LoVo (cell line): Measurements from ENCODE around the gene FRMD1.

Experiments
- DNase-seq: peaks from one replicate; pipeline ENCODE4 v3.0.0-alpha.2; 2016; ENCODE audit warnings: low spot score

The FRMD1 gene

DNA sequence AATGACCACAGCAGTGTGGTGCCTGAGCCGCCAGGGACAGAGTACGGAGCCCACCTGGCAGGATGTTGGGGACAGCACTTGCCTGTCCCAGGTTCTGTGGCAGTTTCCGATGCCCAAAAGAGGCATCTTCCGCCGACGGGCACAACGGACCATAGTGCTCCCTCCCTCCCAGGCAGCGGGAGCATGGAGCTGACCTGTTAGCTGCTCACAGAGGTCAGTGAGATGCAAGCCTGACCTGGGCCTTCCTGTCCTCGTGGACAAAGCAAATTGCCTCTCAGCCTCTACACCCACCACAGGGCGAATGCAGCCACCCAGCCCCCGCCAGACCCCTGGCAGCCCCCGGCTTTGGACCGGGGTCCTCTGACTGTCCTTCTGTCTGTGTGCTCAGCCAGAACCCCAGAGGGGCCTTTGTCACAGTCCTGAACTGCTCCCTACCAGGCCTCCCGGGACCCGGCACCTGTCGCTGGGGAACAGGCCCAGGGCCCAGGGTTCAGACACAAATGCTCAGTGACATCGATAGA is 16.2 kb upstream of the FRMD1 start:
- DNase-seq: no peak

GRCh38 chr6:168093634-168094033 is 14.6 kb upstream of the FRMD1 start:
- no peak for DNase-seq

DNA sequence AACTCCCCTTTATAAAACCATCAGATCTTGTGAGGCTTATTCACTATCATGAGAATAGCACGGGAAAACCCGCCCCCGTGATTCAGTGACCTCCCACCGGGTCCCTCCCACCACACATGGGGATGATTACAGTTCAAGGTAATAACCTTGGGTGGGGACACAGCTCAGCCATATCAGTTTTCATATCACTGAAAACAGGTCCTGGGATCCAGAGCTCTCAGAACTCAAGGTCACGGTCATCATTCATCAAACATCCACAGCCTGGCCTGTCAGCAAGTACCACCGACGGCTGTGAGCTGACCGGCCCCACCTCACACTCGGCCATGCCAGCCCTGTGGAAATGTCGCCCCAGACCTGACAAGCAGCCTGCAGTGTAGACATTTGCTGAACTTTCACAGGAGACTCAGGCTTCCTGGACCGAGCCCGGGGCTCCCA is 14.1 kb upstream of the FRMD1 start:
- no peak for DNase-seq

GRCh38 chr6:168092541-168092940 is 13.5 kb upstream of the FRMD1 start:
- DNase-seq: no peak

DNA sequence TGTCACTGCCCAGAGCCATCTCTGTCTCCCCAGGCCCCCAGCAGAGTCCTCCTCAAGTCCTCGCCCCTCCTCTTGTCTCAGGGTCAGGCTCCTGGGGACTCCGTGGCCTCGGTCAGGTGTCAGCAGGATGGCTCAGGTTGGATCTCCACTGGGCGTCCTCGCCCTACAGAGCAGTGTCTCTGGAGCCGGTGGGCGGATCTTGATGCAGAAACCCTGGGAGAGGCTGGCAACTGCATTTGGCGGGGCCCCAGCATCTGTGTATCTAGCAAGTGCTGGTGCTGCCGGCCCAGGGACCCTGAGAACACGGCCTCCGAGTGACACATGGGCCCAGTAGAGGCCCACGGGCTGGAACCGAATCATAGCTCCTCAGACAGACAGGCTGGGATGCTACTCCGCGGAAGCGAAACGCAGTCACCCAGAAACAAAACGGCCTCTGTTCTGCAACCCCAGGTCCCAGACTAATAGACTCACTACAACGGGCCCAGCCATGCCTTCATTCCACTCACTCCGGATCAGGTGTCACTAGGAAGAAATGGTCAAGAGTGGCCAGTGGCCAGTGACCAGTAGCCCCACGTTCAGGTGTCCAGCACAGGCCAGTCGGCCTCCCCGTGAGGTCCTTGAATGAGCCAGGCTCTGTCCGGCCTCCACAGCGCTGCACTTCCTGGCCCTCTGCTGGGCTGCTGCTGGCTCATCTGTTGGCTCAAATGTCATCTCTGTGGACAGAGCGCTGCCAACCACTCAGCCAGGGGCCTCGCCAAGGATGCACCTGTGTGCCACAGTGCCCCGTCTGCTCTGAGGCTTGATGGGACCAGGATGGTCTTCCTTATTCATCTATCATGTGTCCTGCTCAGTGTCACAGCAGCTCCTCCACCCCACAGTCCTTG is 12.6 kb upstream of the FRMD1 start:
- DNase-seq: no peak

DNA sequence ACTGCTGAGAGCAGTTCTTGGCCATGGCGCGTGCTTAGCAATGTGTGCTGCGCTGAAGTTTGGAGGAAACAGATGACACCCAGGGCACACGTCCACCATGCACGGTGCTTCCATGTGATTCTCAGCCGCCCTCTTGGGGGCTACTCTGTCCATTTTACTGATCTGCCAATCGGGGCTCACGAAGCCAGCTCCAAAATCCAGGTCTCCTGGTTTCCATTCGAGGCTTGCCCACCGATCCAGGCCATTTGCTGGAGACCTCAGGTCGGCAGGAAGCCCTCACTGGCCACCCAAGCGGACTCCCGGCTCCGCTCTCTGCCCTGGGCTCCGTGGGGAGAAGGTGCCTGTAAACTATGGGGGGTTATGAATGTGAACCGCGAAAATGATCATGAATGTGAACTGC is 11.7 kb upstream of the FRMD1 start:
- DNase-seq: no peak

- DNase-seq: no peak
Measured at GRCh38 chr6:168090064-168090690, 11.2 kb upstream of the FRMD1 start.

DNA sequence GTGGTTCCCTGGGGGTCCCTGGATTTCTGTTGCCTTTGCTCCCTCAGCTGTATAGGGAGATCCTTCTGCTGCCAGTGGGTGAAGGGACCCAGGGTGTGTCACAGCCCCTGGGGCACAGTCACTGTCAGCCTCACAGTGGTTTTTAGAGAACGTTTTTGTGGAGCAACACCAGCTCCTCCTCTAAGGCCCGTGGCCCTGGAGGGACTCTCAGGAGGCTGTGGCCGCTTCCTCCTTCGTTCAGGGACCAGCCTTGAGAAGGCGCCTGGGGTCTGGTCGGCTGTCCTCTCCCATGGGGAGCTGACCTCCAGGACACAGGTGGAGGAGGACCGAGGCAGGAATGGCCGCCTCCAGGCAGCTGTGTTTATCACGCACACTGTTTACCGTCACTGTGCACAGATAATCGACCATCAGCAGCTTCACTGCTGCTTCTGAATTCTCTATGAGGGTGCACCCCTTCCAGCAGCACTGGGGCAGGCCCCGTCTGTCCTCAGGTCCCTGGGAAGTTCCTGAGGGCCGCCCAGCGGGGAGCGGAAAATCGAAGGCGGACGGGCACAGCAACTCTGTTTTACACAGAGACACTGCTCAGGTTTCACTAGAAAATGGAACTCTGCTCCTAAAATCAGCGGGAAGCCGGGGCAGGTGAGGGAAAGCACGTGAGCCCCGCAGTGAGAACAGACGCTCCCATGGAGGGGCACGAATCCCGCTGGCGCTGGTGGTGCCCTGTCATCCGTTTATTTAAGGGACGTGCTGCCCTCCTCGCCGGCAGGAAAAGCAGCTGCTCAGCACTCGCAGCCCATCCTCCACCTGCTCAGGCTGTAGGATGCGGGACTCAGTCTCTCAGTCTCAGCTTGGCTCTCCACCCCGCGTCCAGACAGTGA is 10.4 kb upstream of the FRMD1 start:
- DNase-seq: no peak

- DNase-seq: no peak
Measured at GRCh38 chr6:168088161-168089053, 9.4 kb upstream of the FRMD1 start.

DNA sequence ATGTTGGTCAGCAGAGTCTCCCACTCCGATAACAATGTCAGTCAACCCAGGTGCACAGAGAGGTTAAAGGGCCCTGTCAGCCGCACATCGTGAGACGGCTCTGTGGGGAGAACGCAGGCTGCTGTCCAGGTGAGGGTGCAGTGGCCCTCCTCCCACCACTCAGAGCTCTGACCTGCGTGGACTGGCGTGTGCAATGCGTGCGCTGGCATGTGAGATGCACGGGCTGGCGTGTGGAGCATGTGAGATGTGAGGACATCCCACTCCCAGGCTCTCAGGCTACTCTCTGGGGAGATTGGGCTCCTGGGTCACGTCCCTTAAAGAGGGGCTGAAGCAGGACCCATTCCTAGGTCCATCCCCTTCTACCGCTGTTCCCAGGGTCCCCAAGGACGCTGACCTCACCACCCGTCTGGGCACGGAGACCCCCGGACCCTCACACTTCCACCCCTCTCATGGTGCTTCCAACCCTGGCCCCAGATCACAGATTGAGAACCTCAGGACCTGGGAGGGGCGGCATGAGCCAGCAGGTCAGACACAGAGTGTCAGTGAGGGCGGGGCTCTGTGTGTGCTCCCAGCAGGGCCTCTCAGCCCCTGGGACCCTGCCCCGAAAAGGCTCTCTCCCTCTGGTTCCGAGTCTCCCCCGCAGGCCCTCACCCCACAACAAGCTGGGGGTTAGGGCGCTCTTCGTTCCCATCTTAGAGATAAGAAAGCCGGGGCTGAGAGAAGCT is 8.6 kb upstream of the FRMD1 start:
- no peak for DNase-seq

DNA sequence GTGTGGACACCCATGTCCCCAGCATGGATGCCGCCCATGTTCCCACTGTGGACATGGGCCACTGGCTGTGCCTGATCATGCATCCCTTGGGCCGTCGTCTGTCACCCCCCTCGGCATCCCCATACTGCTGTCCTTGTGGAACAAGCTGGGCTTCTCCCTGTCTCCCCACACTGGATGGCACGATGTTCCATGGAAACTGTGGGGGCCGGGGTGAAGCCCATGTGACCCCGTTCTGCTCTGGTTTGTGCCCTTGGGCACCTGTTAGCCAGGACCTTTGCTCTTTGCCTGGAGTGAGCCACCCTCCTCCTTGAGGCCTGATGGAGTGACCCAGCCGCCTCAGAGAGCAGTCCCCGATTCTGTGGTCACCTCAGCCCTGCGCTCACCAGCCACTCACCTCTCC is 7.6 kb upstream of the FRMD1 start:
- DNase-seq: no peak

DNA sequence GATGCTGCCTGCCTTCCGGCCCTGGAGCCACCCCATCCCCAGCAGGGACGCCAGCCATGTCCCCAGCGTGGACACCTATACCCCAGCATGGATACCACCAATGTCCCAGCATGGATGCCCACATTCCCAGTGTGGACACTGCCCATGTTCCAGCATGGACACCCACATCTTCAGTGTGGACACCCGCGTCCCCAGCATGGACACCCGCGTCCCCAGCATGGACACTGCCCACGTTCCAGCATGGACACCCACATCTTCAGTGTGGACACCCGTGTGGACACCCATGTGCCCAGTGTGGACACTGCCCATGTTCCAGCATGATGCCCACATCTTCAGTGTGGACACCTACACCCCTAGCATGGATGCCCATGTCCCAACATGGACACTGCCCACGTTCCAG is 7.1 kb upstream of the FRMD1 start:
- DNase-seq: no peak

GRCh38 chr6:168084465-168085160 is 5.6 kb upstream of the FRMD1 start:
- DNase-seq: no peak

- no peak for DNase-seq
Measured at GRCh38 chr6:168083514-168083885, 4.5 kb upstream of the FRMD1 start.

DNA sequence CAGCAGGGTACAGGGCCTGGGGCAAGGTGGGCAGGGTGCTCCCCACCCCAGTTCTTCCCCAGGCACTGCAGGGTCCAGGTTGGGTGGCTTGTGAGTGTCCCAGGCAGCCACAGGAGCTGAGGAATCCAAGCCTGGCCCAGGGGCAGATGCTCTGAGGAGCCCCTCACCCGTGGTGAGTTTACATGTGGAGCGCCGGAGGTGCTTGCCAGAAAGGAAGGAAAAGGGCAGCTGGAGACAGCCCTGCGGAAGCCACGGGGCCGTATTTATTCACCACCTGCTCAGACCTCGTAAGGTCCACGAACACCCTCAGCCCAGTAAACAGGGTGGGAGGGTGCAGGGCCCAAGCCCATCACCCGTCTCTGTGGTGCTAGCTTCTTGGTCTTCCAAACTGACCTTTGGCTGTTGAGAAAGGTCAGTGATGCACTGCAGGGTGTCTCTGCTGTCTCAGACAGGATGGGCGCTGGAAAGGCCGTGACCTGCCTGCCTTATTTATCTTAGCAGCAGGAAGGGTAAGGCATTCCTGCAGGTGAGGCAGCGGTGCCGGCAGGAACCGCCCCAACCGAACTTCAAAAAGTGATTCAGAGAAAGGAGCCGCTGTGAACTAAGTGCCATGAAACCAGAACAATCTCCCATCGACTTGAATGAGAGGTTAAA is 4.0 kb upstream of the FRMD1 start:
- no peak for DNase-seq

DNA sequence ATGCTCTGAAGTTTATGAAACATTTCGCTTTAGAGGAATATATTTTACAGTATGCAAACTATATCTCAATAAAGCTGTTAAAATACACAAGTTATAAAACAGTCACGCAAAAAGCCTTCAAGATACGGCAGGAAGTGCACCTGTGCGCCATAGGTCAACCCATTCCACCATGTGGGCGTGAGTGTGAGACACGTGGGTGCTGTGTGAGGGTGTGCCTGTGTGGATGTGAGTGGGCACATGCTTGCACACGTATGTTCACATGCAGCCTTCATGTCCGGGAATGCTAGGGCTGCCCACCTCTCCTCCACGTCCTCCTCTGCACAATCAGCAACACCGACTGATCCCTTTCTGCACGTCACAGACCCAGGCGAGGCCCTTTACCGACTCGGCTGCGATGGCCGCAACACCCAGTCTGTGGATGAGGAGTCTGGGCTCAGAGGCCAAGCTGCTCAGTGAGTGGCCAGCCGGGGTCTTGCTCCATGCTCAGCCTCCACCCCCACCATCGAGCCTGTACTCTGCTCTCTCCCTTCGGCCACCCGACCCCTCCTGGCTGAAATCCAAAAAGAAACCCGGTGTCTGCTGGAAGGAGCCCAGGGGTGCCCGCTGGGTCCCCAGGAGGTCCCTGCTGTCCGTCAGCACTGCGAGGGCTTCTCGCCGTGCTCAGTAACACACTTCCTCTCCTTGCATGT is 3.0 kb upstream of the FRMD1 start:
- no peak for DNase-seq

DNA sequence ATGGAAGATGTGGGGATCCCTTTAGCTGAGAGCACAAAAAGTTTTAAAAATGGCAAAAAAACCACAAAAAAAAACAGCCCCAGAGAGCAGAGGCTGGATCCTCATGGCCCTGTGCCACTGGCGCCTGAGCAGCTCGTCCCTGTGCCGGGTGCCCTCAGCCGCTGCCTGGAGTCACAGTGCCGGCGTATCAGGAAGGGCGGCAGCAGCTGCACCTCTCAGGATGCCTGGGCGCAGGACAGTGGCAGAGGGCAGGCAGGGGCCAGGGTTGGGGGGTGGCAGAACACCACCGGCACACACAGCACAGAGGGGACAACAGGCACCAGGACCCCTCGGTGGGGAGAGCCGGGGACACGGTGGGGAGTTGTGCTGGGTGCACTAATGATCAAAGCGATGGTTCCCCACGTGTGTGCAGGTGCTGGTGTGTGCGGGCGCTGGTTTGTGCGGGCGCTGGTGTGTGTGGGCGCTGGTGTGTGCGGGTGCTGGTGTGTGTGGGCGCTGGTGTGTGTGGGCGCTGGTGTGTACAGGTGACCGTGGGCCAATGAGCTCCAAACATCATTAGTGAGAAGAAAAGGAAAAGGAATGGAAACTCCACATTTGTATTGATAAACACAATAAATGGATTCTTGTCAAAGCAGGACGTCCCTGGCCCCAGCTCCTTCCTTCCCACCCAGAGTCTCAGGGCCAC is 1.5 kb upstream of the FRMD1 start:
- no peak for DNase-seq

GRCh38 chr6:168078175-168078942 is 653 bp downstream of the FRMD1 start:
- no peak for DNase-seq
